LNCaP clone FGC (cell line): ENCODE results near the gene TTC5.

Source experiments
- DNase-seq: peaks from one replicate; pipeline ENCODE4 v3.0.0-alpha.2; 2011; ENCODE audit warnings: low read depth
- H3K4me3 ChIP-seq: 2 replicates; pipeline ENCODE4 v1.5.1; 2011; ENCODE audit warnings: mild to moderate bottlenecking, low read depth, low read length, control low read depth
- TF ChIP-seq, protein P1 (sequence below): IDR thresholded peaks from 2 replicates; pipeline ENCODE4 v1.5.1; 2012; ENCODE audit warnings: mild to moderate bottlenecking; ENCODE audit not compliant: control insufficient read depth, insufficient read depth; ENCODE audit errors: extremely low read depth

TTC5 gene

DNA sequence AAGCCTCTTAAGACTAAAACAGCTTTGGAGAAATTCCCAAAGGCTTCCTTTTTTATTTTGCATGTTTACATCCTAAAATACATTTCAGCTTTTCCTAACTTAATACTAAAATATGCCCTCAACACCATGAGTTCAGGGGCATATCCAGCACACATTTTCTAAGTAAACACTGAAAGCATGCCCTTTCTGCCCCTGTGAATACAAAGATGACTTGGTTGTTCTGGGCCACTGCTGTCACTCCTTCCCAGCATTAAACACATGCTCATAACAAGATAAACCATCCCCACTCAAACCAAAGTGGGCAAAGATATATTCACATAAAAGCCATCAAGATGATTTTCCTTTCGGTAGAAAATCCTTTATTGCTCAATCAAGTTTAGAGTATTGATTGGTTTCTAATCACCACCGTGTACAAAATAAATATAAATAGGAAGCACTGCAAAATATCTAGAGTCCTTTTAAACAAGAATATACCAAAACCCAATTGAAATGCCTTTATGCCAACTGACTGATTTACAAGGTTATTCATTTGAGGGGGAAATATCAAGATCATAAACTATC lies 25.4 kb upstream of the TTC5 start:
- TF ChIP-seq, protein P1, sequence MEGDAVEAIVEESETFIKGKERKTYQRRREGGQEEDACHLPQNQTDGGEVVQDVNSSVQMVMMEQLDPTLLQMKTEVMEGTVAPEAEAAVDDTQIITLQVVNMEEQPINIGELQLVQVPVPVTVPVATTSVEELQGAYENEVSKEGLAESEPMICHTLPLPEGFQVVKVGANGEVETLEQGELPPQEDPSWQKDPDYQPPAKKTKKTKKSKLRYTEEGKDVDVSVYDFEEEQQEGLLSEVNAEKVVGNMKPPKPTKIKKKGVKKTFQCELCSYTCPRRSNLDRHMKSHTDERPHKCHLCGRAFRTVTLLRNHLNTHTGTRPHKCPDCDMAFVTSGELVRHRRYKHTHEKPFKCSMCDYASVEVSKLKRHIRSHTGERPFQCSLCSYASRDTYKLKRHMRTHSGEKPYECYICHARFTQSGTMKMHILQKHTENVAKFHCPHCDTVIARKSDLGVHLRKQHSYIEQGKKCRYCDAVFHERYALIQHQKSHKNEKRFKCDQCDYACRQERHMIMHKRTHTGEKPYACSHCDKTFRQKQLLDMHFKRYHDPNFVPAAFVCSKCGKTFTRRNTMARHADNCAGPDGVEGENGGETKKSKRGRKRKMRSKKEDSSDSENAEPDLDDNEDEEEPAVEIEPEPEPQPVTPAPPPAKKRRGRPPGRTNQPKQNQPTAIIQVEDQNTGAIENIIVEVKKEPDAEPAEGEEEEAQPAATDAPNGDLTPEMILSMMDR, result no peak
- no peak overlapping the region for H3K4me3 ChIP-seq

DNA sequence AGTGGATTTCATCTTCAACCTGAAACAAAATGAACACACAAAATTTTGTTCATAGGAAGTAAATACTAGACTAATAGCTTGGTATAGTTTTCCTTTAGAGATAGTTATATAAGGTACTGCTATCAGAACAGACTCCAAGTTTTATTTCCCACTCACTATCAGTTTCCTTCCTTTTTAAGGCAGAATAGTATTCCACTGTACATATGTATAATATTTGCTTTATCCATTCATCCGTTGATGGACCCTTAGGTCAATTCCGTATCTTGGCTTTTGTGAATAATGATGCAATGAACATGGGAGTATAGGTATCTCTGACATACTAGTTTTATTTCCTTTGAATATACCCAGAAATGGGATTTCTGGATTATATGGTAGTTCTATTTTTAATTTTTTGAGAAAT lies 23.6 kb upstream of the TTC5 start:
- no peak overlapping the region for H3K4me3 ChIP-seq
- TF ChIP-seq, protein P1, result no peak
- DNase-seq, result no peak

More for the DNA sequence above, 25.4 kb upstream of the TTC5 start:
- DNase-seq, result no peak

DNA sequence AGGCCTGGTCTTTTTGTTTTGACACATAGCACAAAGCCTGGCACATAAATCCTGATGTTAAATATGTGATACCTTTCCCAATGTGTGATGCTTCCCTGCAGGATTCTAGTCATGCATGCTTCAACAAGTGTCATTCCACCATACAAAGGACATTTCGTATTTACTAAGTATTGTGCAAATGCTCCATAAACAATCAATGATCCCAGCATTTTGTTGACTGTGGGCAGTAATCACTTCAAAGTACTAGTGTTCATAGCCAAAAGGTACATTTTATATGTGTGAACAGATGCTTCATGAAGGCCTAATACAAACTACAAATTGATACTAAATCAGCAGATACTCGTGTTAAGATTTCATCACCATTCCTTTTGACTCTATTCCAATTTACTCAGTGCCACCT lies 23.0 kb upstream of the TTC5 start:
- DNase-seq, result peak; percentile 58
- H3K4me3 ChIP-seq, result no peak overlapping the region
- TF ChIP-seq, protein P1, result no peak

DNA sequence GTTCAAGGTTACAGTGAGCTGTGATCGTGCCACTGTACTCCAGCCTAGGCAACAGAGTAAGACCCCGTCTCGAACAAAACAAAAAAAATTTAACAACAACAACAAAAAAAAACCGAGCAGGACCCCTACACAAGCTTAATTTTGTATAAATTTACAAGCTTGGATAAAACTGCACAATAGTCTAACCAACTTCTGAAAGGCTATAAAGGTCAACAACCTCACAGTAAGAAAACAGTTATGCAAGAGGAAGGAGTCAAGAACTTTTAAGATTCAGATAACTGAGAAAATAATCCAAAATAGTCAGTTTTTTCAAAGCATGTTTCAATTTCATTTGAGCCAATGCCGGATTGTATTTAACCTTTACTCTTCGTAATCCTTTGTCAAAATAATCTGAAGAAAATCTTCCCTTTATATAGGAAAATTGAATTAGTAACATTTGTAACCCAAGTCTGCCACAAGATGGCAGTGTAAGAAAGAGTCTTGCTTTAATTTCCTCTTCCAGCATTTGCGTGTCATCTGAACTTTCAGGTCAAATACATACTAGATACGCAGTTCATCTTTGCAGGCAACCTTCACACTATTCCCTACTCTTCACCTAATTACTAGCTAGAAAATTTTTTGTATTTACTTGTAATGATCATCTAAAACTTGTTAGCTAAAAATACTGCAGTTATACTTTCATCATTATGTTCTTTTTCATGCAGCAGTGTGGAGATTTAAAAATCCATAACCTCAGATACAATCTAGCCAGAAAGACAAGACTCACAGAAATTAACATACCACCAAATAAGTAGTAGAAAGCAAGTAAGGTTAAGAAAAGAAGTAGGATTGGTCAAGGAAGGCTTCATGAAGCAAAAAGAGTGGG lies 21.5 kb upstream of the TTC5 start:
- H3K4me3 ChIP-seq, result no peak overlapping the region
- TF ChIP-seq, protein P1, result peak; percentile 59
- DNase-seq, result peak; percentile 39

DNA sequence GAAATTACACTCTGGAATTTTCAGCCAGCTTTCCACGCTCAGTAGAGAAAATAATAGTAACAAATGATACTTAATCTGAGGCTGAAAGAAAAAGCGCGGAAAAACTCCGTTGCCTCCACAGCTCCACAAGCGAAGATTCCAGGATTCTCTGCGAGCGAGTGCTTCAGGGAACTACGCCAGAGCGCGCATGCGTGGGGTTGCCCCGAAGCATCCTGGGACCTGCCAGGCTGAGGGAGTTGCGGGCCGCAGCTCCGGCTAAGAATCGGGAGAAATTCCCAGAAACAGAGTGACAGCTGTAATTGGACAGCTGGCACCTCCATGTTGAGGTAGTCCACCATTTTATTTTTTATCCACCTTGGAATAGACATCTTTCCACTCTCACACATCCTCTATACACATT lies 12.0 kb upstream of the TTC5 start:
- no peak overlapping the region for H3K4me3 ChIP-seq
- DNase-seq, result no peak
- TF ChIP-seq, protein P1, result no peak

DNA sequence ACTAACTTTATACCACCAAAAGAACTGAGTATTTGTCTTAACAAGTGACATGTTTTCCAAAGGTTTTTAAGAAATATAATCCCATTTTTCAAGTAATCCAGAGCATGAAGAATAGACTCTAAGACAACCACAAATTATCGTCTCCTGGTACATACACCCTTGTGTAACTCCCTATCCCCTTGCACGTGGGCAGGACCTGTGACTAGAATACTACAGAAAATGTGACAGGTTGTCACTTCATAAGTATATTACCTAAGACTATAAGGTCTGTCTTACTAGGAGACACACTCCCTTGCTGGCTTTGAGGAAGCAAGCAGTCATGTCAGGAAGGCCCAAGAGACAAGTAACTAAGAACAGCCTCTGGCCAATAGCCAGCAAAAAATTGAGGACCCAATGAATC lies 8.3 kb upstream of the TTC5 start:
- H3K4me3 ChIP-seq, result no peak overlapping the region
- no peak for DNase-seq
- TF ChIP-seq, protein P1, result no peak
